Measurements from ENCODE around the gene ZNF774.
"Not testable (repeated sequence)": the region's sequence is repeated elsewhere in the genome, so short reads cannot be mapped to it uniquely, and the experiment has no call there.

The ZNF774 gene

GRCh38 chr15:90388462-90389380 is 36.6 kb downstream of the ZNF774 start:
- DNase-seq (ENCODE audit: low read depth, low spot score), result peak; percentile 45

DNA sequence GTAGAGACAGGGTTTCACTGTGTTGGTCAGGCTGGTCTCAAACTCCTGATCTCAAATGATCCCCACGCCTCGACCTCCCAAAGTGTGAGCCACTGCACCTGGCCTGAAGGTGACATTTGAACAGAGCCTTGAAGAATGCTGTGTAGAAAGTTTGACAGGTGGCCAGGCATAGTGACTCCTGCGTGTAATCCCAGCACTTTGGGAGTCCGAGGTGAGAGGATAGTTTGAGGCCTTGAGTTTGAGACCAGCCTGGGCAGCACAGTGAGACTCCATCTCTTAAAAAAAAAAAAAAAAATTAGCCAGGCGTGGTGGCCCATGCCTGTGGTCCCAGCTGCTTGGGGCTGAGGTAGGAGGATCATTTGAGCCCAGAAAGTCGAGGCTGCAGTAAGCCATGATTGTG is 37.4 kb downstream of the ZNF774 start:
- no peak for DNase-seq (ENCODE audit: low read depth, low spot score)

GRCh38 chr15:90393040-90393439 is 41.0 kb downstream of the ZNF774 start:
- DNase-seq (ENCODE audit: low read depth, low spot score), result no peak

DNA sequence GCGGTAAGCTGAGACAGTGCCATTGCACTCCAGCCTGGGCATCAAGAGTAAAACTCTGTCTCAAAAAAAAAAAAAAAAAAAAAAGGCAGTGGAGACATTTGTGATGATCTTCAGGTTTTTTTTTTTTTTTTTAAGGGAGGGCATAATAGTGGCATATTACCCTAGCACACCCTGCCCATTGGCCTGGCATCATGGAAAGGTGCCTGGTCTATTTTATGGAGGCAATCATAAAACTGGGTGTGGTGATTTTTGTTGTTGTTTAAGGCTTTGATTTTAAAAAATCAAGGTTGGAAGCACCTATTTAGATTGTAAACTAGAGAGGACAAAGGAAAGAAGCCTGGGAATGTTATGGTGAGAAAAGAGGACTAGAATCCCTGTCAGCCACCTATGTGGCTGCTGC is 42.0 kb downstream of the ZNF774 start:
- DNase-seq (ENCODE audit: low read depth, low spot score), result no peak

- DNase-seq (ENCODE audit: low read depth, low spot score), result no peak
These were observed 42.8 kb downstream of the ZNF774 start for GRCh38 chr15:90394748-90395442.

DNA sequence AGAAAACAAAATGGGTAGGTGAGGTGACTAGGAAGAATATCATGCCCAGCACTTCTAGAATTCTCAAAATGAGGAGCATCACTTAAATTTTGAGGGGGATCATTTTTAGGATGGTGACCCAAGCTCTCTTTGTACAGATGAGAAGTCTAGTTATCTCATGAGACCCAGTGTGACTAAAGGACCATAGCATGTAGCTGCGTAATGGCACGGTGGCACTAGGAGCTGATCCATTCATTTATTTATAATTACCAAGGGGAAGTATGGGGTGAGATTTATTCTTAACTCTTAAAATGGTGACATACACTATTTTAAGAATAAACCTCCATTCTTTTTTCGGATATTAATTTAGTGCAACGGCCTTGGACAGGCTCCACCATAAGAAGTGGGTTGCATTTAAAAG is 44.2 kb downstream of the ZNF774 start:
- DNase-seq (ENCODE audit: low read depth, low spot score), result no peak

DNA sequence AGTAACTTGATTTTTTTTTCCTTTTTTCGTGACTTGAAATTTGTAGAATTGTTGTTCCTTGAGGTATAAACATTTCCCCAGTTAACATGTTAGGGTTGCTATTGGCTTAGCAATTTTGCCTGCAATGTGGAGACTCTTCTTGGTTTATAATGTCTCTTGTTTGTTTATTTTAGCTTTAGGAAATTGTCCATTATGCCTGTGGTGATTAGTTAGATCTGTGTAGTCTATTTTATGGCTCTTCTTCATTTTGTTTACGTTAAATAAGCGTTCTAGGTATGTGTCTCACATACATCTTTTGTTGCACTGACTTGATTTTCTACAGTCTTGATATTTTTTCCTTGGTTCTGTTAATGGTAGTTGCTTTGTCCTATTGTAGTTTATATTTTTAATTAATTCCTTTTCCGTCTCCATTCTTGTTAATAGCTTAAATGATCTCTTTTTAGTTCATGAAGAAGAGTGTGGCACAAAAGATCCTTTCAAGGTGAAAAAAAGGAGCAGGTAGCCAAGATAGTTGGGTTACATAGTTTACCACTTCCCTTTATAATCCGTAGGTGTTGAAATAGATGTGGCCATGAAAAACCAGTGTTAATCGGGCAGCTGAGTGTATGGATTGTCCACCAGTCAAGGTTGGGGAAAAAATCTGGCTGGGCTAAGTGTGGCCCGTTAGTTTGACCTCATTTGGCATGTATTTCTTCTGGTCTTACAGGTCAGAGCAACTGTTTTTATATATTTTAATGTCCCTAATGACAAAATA is 48.1 kb downstream of the ZNF774 start:
- no peak for DNase-seq (ENCODE audit: low read depth, low spot score)

GRCh38 chr15:90400759-90401314 is 48.8 kb downstream of the ZNF774 start:
- DNase-seq (ENCODE audit: low read depth, low spot score), result peak; percentile 83

DNA sequence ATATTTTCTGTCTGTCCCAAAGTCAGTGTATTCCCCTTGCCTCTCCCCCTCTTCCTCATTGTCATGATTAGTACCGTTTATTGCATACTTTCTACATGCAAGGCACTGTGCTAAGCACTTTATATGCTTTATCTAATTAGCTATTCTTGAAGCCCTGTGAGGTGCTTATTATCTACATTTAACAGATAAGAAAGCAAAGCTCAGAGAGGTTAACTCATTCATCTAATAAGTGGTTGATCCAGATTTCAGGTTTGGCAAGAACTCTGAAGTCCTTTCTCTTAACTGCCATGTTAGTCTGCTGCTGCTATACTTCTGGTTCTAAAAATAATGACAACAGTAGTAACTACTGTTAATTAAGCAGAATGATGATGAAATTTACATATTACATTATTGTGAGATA is 49.4 kb downstream of the ZNF774 start:
- no peak for DNase-seq (ENCODE audit: low read depth, low spot score)

GRCh38 chr15:90402223-90402622 is 50.1 kb downstream of the ZNF774 start:
- DNase-seq (ENCODE audit: low read depth, low spot score), result no peak

- DNase-seq (ENCODE audit: low read depth, low spot score), result no peak
These were observed 50.7 kb downstream of the ZNF774 start for GRCh38 chr15:90402767-90403166.

GRCh38 chr15:90405055-90405607 is 53.0 kb downstream of the ZNF774 start:
- no peak for DNase-seq (ENCODE audit: low read depth, low spot score)

DNA sequence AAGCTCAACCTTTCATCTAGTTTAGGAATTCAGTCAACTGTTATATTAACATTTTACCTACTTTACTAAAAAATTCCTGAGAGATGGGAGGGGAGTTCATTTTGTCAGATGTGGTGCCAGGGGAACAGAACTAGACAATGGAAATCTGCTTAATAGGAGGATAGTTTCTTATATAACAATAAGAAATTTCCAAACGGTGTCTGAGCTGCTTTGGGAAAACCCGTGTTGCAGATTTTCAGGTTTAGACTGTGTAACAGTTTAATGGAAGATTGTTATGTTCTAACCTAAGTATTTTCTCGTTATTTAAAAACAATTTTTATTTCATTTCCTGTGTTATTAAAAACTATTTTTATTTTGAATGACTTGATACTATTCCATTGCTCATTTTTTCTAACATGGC is 55.3 kb downstream of the ZNF774 start:
- DNase-seq (ENCODE audit: low read depth, low spot score), result no peak

DNA sequence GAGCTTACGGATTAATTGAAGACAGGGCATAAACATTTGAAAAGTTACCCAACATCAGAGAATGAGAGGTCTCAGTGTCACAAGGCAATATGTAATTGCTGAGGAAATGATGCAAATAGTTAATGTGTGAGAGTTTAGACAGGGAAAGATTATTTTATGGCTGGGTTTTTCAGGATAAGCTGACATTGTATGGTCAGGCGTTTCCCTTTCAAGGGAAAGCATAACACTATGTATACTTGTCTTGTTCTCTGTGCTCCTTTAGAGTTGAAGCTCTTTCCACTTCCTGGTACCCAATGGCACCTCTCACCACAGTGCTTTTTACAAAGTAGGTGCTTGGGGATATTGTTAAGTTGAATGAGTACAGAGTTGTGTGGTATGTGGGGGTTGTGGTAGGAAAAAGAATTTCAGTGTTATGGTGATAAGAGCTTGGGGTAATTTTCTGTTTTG is 55.8 kb downstream of the ZNF774 start:
- DNase-seq (ENCODE audit: low read depth, low spot score), result no peak

DNA sequence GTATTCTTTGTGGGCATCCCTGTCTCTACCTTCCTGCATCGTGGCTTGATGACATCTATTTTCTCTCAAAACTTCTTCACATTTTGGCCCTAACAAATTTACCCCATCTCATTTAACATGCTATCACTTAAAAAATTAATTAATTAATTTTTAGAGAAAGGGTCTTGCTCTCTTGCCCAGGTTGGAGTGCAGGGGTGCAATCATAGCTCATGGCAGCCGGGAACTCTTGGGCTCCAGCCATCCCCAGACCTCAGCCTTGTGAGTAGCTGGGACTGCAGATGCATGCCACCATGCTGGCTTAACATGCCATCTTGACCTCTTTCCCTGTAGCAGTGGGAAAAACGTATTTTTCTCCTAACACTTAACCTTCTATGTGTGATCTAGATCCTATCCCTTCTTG is 56.6 kb downstream of the ZNF774 start:
- no peak for DNase-seq (ENCODE audit: low read depth, low spot score)

DNA sequence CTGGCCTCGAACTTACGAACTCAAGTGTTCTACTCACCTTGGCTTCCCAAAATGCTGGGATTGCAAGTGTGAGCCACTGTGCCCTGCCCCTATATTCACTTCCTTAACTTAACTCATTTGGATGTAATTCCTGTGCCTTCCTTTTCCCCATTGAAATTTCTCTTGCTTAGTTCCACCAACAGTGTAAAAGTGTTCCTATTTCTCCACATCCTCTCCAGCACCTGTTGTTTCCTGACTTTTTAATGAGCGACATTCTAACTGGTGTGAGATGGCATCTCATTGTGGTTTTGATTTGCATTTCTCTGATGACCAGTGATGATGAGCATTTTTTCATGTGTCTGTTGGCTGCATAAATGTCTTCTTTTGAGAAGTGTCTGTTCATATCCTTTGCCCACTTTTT is 57.5 kb downstream of the ZNF774 start:
- DNase-seq (ENCODE audit: low read depth, low spot score), result not testable (repeated sequence)

- not testable (repeated sequence) for DNase-seq (ENCODE audit: low read depth, low spot score)
These were observed 58.2 kb downstream of the ZNF774 start for GRCh38 chr15:90410316-90410715.

DNA sequence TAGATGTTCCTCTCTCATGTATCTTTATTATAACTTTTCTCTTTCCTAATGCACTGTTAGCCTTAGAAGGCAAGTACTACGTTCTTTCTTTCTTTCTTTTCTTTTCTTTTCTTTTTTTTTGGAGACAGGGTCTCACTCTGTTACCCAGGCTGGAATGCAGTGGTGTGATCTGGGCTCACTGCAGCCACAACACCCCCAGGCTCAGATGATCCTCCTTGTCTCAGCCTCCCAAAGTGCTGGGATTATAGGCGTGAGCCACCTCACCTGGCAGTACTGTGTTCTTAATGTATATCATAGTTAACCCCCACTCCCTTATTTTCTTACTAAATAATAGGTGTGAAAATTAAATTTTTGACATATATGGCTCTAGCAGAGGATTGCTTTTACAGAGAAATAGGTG is 59.1 kb downstream of the ZNF774 start:
- peak; percentile 69 for DNase-seq (ENCODE audit: low read depth, low spot score)
